GM12878 (cell line): ENCODE results near the gene CSAD. TPM values are rescaled to one million over a fixed set of nuclear protein-coding genes. Genes with fewer than 3 reads are reported as not detected.

Experiments
- ATAC-seq: fragments of 200-7000 bp; cut with Tn5 transposase; 3 replicates; pipeline ENCODE4 v1.9.1; 2020; ENCODE audit warnings: mild to moderate bottlenecking, moderate library complexity
- BruUV-seq: library from RNA; stranded (reverse); fragments of 400-500 nt; replicated peaks from 2 replicates; lab custom pipeline; 2021; lab: Mats Ljungman, UMichigan
- CTCF ChIA-PET: fragments of 300-600 bp; sonication (Branson Sonifier 250); formaldehyde crosslinking; extraction: SDS; loops from one replicate; lab custom pipeline; 2021; ENCODE audit warnings: inconsistent platforms; lab: Yijun Ruan, JAX
- POLR2A ChIA-PET: fragments of 350-600 bp; formaldehyde crosslinking; extraction: SDS; loops from one replicate; lab custom pipeline; 2021; ENCODE audit warnings: inconsistent platforms; lab: Charles Lee
- RAD21 ChIA-PET: fragments of 300-600 bp; sonication (Branson Sonifier 250); formaldehyde crosslinking; loops from one replicate; lab custom pipeline; 2023; ENCODE audit warnings: antibody characterized with exemption; ENCODE audit not compliant: unreplicated experiment; lab: Charles Lee
- SMC1A ChIA-PET: fragments of 300-600 bp; sonication (Branson Sonifier 250); formaldehyde crosslinking; loops from one replicate; lab custom pipeline; 2023; ENCODE audit not compliant: unreplicated experiment, uncharacterized antibody; lab: Charles Lee
- DNase-seq: peaks from one replicate; pipeline ENCODE4 v3.0.0-alpha.2; 2011; ENCODE audit warnings: low read depth, low spot score
- FAIRE-seq: peaks from 3 replicates; lab custom pipeline; 2011; peaks lifted over from hg19 to GRCh38; lab: Jason Lieb, UNC
- H2AFZ ChIP-seq: 2 replicates; pipeline ENCODE4 v1.6.0; 2011; ENCODE audit warnings: low read depth, low read length, control low read depth; ENCODE audit not compliant: control insufficient read depth
- H3K27ac ChIP-seq: 2 replicates; pipeline ENCODE4 v1.5.1; 2011; ENCODE audit warnings: control low read depth; ENCODE audit not compliant: control insufficient read depth, insufficient read depth
- H3K27me3 ChIP-seq, 2 experiments: replicated peaks in 1 of 2; 2 replicates each; pipeline versions ENCODE4 v1.6.0 to v1.6.1; 2011; ENCODE audit warnings: low read length in 1 of 2; ENCODE audit not compliant: control insufficient read depth in 2 of 2, insufficient read depth in 2 of 2
- H3K36me3 ChIP-seq, 2 experiments: 2 replicates each; pipeline ENCODE4 v1.5.1; 2011; ENCODE audit warnings: low read length in 1 of 2; ENCODE audit not compliant: control insufficient read depth in 2 of 2, insufficient read depth in 2 of 2
- H3K4me1 ChIP-seq: 2 replicates; pipeline ENCODE4 v1.6.1; 2011; ENCODE audit warnings: mild to moderate bottlenecking, low read length, moderate library complexity, mixed read lengths; ENCODE audit not compliant: control insufficient read depth, insufficient read depth
- H3K4me2 ChIP-seq: 2 replicates; pipeline ENCODE4 v1.6.0; 2011; ENCODE audit warnings: control low read depth; ENCODE audit not compliant: control insufficient read depth, insufficient read depth
- H3K4me3 ChIP-seq: fragments of 200-600 bp; sonication (generic); 2 replicates; pipeline ENCODE4 v1.5.1; 2016
- H3K79me2 ChIP-seq: 2 replicates; pipeline ENCODE4 v1.6.0; 2011; ENCODE audit warnings: low read length; ENCODE audit not compliant: control insufficient read depth, insufficient read depth
- H3K9ac ChIP-seq: 2 replicates; pipeline ENCODE4 v1.8.0; 2011; ENCODE audit warnings: low read length, control low read depth, mixed read lengths; ENCODE audit not compliant: control insufficient read depth, insufficient read depth
- H3K9me3 ChIP-seq: replicated peaks from 3 replicates; pipeline ENCODE4 v1.5.1; 2011; ENCODE audit warnings: mild to moderate bottlenecking, low read length; ENCODE audit not compliant: control insufficient read depth, insufficient read depth
- H4K20me1 ChIP-seq: 2 replicates; pipeline ENCODE4 v1.6.0; 2011; ENCODE audit not compliant: control insufficient read depth, insufficient read depth
- EGR1 ChIP-seq, 2 experiments: IDR thresholded peaks; 1 replicate in 1 of 2; 2 replicates in 1 of 2; pipeline ENCODE4 v1.6.1; 2011 to 2012; ENCODE audit warnings: low read depth in 2 of 2, low read length in 2 of 2, borderline replicate concordance in 1 of 2, mild to moderate bottlenecking in 1 of 2, moderate library complexity in 1 of 2
- IRF4 ChIP-seq: IDR thresholded peaks from 2 replicates; pipeline ENCODE4 v1.6.1; 2011; ENCODE audit warnings: low read depth, low read length
- JUNB ChIP-seq: IDR thresholded peaks from 2 replicates; pipeline ENCODE4 v1.6.1; 2016; ENCODE audit warnings: antibody characterized with exemption, mild to moderate bottlenecking
- MTA2 ChIP-seq: fragments of 450-650 bp; IDR thresholded peaks from 2 replicates; pipeline ENCODE4 v1.6.1; 2016; ENCODE audit warnings: low read depth, mild to moderate bottlenecking, moderate library complexity
- NFXL1 ChIP-seq: fragments of 450-650 bp; IDR thresholded peaks from 2 replicates; pipeline ENCODE4 v1.6.1; 2017; ENCODE audit warnings: antibody characterized with exemption, mild to moderate bottlenecking, borderline replicate concordance
- POLR2AphosphoS2 ChIP-seq: IDR thresholded peaks from 2 replicates; pipeline ENCODE4 v1.6.1; 2011; ENCODE audit warnings: low read depth, mild to moderate bottlenecking, low read length, improper control_type of control experiment, moderate library complexity
- RAD51 ChIP-seq: fragments of 450-650 bp; IDR thresholded peaks from 2 replicates; pipeline ENCODE4 v1.6.1; 2016; ENCODE audit warnings: moderate library complexity, mild to moderate bottlenecking, inconsistent platforms
- REST ChIP-seq: IDR thresholded peaks from 2 replicates; pipeline ENCODE4 v1.6.1; 2012; ENCODE audit warnings: mild to moderate bottlenecking, low read depth, low read length
- SIN3A ChIP-seq: IDR thresholded peaks from 2 replicates; pipeline ENCODE4 v1.6.1; 2012; ENCODE audit warnings: low read depth, low read length, improper control_type of control experiment
- SIX5 ChIP-seq: IDR thresholded peaks from 2 replicates; pipeline ENCODE4 v1.6.1; 2011; ENCODE audit warnings: mild to moderate bottlenecking, low read depth, low read length, moderate library complexity; ENCODE audit not compliant: severe bottlenecking
- SREBF2 ChIP-seq: IDR thresholded peaks from 2 replicates; pipeline ENCODE4 v1.6.1; 2012; ENCODE audit warnings: mild to moderate bottlenecking, low read length
- WRNIP1 ChIP-seq: IDR thresholded peaks from 2 replicates; pipeline ENCODE4 v1.6.1; 2011; ENCODE audit warnings: low read depth, low read length, improper control_type of control experiment, borderline replicate concordance
- YBX1 ChIP-seq: fragments of 450-650 bp; IDR thresholded peaks from 2 replicates; pipeline ENCODE4 v1.6.1; 2016; ENCODE audit warnings: antibody characterized with exemption
- ZBTB11 ChIP-seq: fragments of 450-650 bp; formaldehyde crosslinking; IDR thresholded peaks from 2 replicates; pipeline ENCODE4 v1.5.0; 2022; ENCODE audit warnings: mild to moderate bottlenecking, missing genetic modification characterization
- WGBS: methylation state at CpG from one replicate; pipeline ENCODE4 v1.1.6; 2016; ENCODE audit warnings: low lambda C conversion rate; ENCODE audit not compliant: insufficient replicate concordance, insufficient coverage; ENCODE audit errors: missing lambda C conversion rate; 5-methylcytosine and 5-hydroxymethylcytosine counted together
- in situ Hi-C: fragments of 300-500 bp; cut with MboI; formaldehyde crosslinking; loops from 9 replicates; pipeline ENCODE4 v1.14.3; 2018; ENCODE audit warnings: mixed read lengths
- intact Hi-C: fragments of 100-400 bp; cut with micrococcal nuclease; formaldehyde crosslinking; loops from one replicate; pipeline ENCODE4 v1.14.2; 2022; ENCODE audit not compliant: unreplicated experiment
- polyA plus RNA-seq, 11 experiments: library from polyadenylated mRNA; depleted of rRNA in 4 of 11; unstranded in 6 of 11; stranded (reverse) in 5 of 11; fragments of >200 nt; fragmentation: Nextera tagmentation in 4 of 11; fragmentation: Illumina TruSeq in 1 of 11; extraction: Ambion mirVana in 4 of 11; extraction: Trizol in 1 of 11; gene quantifications; 1 replicate in 1 of 11; 2 replicates in 10 of 11; pipeline versions ENCODE4 v1.2.1 to v1.2.3, GENCODE V29; 2011 to 2016; ENCODE audit warnings: inconsistent platforms in 2 of 11, missing spikeins in 2 of 11, low read depth in 1 of 11
- total RNA-seq, 4 experiments: library from RNA; depleted of rRNA in 3 of 4; stranded (reverse); fragments of >200 nt in 3 of 4; fragmentation: Illumina TruSeq in 1 of 4; extraction: Trizol in 1 of 4; gene quantifications; 2 replicates each; pipeline versions ENCODE4 v1.2.1 to v1.2.3, GENCODE V29; 2013 to 2021

CSAD gene
- total and polyA plus RNA-seq, 10 of the 15 experiments (the other 5 are each of a cell fraction or from before 2014, with no cell fraction given): 1.1 to 20.4 (median 6.2) TPM

- 3% methylated on average over 39 of the region's 72 CpGs for WGBS
- FAIRE-seq (no peak), ATAC-seq (peak; percentile 56), DNase-seq (no peak)
- peaks cover 19% of the 10 kb centered on the region for H3K4me1 ChIP-seq
- ChIA-PET POLR2A (interaction anchor here (0.5 to 4.4 kb wide), 8 partner anchors 13 to 258 kb away, joined by 3 to 28 read pairs (median 5); partner anchors contain the start of genes ESPL1 and ITGB7), CTCF (interaction anchor here (1.5 to 15.7 kb wide), 6 partner anchors 12 to 103 kb away, joined by 5 to 315 read pairs (median 21); partner anchors contain the start of genes ESPL1 and PFDN5), SMC1A (interaction anchor here (0.6 to 2.7 kb wide), 3 partner anchors 15 to 81 kb away, joined by 3 to 8 read pairs (median 3); no protein-coding TSS in a partner anchor), RAD21 (interaction anchor here (1.0 to 11.1 kb wide), 8 partner anchors 10 to 197 kb away, joined by 3 to 146 read pairs (median 15); partner anchors contain the start of genes AAAS, ESPL1 and ITGB7)
- peak overlapping the region; percentile 67 for H2AFZ ChIP-seq
- TSS peak; percentile 89 for BruUV-seq
- H3K4me3 ChIP-seq: peak overlapping the region; percentile 75
- peak overlapping the region; percentile 79 for H3K27ac ChIP-seq
- peaks cover 4% of the 10 kb centered on the region; the same call in 1 of the 2 replicates for H3K79me2 ChIP-seq
- H3K9me3 ChIP-seq: no peaks in the 10 kb centered on the region
- H4K20me1 ChIP-seq: no peaks in the 10 kb centered on the region
- H3K36me3 ChIP-seq: no peaks in the 10 kb centered on the region
- peak overlapping the region; percentile 90 for H3K4me2 ChIP-seq
- peak overlapping the region; percentile 71 for H3K9ac ChIP-seq
- in situ Hi-C loops: no loop called here
- intact Hi-C loops: loop anchor here (2.0 to 5.0 kb wide), 2 partner anchors 31 to 46 kb away; partner anchors contain the start of gene ESPL1
- no peaks in the 10 kb centered on the region for H3K27me3 ChIP-seq
- TF ChIP-seq SIX5: no peak
- no peak for TF ChIP-seq JUNB
- peak; percentile 47 for TF ChIP-seq MTA2
- no peak for TF ChIP-seq YBX1
- TF ChIP-seq WRNIP1: no peak
- no peak for TF ChIP-seq EGR1 (IDR thresholded peaks at IDR 0.05; ENCODE audit: borderline replicate concordance in 1 of 2, low read depth in 2 of 2, low read length in 2 of 2)
- no peak for TF ChIP-seq SIN3A
- no peak for TF ChIP-seq RAD51
- peak; percentile 25; the same call in 1 of the 2 replicates for TF ChIP-seq REST
- TF ChIP-seq POLR2AphosphoS2: peak; percentile 30; the same call in 1 of the 2 replicates
- no peak for TF ChIP-seq SREBF2
- no peak for TF ChIP-seq IRF4
- TF ChIP-seq ZBTB11 (CRISPR knock-in tag): no peak
- no peak for TF ChIP-seq NFXL1
These were observed 40.7 kb upstream of the CSAD start for GRCh38 chr12:53221203-53222080.
